HG02623 (cell line): ENCODE data around the gene ANKRD33B.
"Not testable (repeated sequence)": the region's sequence is repeated elsewhere in the genome, so short reads cannot be mapped to it uniquely, and the experiment has no call there.

Experiments used
- ATAC-seq: cut with Tn5 transposase; IDR thresholded peaks from one replicate; pipeline ENCODE4 v1.9.1; 2021; ENCODE audit warnings: moderate library complexity; ENCODE audit not compliant: unreplicated experiment

The ANKRD33B gene

DNA sequence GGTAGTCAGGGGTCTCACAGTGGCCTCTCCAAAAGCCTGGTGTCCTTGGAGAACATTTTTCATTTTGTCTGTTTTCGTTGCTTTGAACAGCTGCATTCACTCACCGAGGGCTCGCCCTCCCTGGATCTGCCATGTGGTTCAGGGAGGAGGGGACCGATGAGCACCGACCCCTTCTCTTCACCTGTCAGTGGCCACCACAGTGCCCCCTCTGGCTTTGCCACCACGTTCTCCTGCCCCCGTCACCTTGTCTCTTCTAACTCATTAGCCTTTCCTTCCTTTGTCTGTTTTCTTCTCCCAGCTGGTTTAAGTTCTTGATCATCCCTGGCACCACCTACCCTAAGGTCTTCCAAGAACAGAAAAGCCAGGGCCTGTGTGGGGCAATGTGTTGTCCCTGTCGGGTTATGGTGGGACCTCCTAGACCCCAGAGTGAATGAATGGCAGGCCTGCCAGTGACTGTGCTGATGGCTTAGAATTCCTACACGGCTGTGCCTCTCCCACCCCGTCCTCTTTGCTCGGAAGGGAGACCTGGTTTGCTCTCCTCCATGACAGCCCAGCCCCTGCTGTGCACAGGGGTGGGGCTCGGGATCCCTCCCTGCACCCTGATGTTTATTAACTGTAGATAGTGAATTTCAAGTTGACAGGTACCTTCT is 90.0 kb downstream of the ANKRD33B start:
- ATAC-seq, result no peak

DNA sequence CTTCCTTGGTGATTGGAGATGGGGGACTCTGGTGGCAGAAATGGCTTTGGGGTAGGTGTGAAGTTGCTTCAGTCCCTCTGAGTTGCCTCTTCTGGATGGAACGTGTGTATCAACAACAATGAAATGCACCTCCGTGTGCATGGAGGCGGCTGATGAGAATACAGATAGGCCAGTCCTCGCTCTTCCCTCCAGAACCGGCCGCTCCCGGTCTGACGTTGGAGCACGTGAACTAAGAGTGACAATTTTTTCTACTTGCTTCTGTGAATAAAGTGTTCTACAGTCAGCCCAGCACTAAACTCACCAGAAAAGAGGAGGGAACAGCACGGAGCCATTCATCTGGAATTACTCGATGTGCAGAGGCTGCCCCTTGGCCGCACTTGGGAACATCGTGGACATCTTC is 90.7 kb downstream of the ANKRD33B start:
- no peak for ATAC-seq

DNA sequence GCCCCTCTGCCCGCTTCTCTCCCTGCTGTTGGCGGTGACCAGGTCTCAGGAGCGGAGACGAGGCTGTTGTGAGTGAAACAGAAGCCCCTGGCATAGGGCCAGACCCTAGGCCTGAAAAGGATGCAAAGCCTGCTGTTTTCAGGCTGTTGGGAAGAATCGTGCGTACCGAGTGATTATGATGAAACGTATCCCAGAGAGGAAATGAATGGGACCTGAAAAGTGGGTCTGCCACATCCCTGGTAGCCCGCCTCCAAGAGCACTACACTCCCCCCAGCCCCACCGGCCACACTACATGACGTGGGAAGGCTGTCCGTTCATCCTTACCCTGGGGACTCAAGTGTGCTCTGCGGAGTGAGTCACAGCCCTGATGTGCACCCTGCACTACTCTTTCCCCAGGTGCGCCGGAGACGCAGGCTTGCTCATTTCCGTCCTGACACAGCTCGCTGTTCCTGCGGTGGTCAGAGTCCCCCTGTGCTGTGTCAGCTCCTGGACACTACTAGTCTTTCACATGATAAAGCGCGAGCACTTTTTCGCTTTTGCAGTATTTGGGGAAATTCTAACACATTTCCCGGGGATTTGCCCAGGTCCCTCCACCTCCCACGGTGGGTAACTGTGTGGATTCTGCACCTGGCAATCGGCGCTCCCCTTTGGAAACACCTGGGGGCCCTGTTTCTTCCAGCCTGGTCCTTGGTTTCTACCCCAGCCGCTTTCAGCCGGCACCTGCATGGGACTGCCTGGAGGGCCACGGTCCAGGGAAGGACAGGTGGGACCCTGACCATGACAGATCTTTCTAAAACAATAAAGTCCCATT is 91.5 kb downstream of the ANKRD33B start:
- ATAC-seq, result no peak

DNA sequence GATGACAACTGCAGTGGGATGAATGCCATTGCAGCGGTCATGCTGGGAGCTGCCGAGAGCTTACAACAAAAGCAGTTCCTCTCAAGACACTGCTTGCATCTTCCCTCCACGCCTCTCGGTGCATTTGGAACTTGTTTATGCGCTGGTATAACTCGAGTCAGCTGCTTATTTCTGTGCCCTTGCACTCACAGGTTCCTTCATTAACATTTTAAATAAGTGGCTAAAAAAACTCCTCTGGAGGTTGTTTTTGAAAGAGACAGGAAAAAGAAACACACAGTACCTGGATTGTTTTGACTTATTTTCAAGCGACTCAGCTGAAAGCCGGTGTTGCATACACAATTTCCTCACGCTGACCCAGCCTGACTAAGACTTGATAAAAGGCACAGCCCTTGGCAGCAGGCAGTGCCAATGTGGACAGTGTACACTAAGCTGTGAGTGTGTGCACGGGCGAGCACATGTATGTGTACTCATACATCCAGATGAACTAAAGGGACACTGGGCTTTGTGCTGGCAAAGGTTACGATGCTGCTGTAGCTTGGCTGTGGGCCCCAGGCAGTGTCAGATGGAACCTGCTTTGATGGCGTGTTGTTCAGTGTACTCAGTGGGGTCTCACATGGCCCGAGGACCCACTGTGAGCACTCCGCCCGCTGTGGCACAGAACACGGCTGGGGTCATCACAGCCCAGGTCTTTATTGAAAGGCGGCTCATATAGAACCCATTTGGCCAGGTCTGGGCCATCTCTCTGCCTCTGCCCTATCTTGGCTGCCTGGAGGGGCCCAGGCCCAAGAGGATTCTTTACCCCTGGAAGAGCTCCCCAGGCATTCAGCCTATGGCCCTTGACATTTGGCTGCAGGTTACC is 92.3 kb downstream of the ANKRD33B start:
- no peak for ATAC-seq

DNA sequence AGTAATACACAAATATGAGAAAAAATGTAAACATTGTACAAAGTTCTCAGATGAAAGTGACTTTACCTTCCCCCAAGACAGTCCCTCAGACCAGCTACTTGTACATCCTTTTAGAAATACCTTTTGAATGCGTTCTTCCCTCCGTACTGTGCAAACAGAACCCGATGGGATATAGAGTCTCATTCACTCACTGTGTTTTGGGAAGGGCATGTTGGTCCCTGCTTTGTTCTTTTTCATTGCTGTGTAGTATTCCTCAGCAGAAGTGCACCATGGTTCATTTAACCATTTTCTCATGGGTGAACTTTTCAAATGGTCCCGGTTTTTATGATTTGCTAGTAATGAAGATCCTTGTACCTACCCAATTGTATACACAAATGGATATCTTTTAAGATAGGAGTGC is 94.4 kb downstream of the ANKRD33B start:
- no peak for ATAC-seq

DNA sequence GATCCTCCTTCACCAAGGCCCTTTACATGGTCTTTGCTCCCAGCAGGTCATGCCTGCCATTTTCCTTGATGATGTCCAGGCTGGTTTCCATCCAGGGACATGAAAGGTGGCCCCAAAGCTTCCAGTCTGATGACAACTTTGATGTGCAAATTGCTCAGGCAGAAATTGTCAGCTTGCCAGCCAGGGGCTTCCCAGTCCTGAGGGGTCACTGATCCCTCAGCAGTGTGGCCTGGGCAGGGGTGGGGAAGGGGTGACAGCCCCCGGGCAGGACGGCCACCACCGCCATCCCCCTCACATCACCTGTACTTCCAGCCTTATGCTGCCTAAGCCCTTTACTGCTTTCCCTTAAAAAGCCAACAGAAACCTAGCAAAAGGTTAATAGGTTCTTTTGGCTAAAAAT is 96.3 kb downstream of the ANKRD33B start:
- ATAC-seq, result no peak

DNA sequence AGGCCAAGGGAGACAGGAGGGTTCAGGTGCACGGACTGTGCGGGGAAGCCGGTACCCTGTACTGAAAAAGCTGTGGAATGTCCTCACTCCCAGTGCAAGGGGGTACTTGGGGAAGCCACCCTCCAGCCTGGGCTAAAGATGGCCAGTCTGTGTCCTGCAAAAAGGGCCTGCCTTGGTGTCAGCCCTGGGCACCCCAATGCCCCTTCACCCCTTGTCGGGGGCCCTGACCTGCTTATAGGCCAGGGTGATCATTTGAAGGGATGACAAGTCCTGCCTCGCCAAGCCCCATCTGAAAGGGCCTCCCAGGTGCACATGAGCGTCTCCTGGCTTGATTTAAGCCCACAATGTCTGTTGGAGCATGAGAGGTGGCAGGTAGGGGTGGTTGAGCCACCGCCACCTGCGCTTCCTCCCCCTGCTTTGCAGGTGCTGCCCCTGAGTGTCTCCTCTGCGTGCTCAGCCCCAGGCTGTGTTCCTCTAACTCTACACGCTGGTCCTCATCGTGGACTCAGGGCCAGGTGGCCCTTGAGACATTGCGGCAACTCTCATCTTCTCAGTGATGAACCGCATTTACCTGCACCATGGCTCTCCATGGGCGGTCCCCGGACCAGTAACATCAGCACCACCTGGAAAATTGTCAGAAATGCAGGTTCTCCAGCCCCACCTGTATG is 97.0 kb downstream of the ANKRD33B start:
- no peak for ATAC-seq

DNA sequence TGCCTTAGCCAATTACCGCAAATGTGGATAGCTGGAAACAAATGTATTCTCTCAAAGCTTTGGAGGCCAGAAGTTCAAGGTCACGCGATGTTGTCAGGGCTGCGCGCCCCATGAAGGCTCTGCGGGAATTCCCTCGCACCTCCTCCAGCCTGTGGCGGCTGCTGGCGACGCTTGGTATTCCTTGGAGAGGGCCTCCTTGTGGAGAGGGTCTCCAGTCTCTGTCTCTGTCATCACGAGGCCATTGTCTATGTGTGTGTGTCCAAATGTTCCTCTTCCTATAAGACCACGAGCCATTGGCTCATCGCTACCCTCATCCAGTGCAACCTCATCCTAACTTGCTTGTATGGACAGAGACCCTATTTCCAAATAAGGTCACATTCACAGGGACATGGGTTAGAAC is 97.5 kb downstream of the ANKRD33B start:
- no peak for ATAC-seq

DNA sequence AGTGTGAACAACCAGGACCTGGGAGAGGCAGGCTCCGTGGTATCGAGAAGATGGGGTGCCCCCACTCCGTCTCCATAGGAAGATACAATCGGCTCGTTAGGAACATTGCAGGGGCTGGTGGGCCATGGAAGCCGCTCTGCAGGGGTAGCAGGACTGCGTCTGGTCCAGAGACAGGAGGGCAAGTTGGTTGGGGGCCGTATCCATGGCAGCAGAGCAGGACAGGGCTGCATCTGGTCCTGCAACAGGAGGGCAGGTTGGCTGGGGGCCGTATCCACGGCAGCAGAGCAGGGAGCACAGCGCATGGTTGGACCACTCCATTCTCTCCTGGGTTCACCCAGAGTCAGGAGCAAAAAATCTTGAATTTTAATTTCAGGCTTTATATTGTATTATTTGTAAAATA is 98.2 kb downstream of the ANKRD33B start:
- ATAC-seq, result no peak

DNA sequence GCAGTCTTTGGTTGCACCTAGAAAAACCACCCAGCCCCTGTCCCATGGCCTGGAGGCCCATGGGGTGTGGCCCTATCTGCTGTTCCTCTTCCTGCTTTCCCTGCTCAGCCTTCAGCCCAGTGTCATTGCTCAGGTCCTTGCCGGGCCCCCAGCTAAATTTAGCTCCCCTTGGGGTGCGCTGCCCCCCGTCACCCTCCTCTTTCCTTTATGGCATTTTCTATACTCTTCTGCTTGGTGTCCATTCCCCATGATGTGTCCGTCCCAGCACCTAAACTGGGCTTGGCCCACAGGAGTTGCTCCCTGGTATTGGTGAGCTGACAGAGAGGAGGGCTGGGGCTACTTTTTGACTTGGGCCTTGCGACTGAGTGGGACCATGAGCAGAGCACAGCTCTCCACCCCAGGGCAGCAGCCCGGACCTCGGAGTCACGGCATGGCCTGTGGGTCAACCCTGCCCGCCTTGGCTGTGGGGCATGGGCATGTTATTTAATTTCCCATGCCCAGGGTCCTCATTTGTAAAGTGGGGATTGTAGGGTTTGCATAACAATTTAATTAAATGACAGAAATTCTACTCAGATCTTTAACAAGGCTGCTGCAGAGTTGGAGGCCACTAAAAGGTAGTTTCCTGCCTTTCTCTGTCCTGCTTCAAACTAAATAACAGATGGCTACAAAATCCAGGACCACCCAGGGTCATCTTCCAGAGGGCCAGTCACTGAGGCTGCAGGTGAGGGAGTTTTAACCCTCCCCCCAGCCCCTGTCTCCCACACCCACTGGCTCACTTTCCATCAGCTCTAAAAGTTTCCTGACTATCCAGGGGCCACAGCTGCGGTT is 99.0 kb downstream of the ANKRD33B start:
- no peak for ATAC-seq

DNA sequence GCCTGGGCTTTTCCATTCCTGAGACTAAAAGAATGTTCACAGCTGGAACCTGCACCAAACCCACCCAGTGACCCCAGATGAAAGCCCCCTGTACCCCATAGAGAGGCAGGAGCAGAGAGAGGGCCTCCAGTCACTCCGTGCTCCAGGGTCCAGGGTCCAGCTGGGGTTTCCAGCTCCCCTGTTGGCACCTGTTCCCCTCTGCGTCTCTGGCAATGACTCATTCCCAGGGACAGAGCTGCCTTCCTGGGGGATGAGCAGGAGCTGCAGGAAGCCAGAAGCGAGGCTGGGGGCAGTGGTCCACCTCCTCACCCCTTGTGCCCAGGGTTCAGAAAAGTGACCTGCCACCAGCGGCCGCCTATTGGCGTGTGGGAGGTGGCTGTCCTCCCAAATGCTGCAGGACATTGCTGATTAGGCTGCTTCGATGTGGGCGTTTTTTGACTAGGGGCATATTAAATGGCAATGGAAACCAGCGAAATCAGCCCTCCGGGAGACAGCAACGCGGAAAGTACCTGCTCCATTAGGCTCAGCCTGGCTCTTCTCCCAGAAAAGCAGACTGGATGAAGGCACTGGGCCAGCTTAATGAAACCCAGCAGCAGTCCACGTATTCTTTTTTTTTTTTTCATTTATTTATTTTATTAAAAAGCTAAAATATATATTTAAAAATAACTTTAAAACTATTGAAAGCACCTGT is 99.8 kb downstream of the ANKRD33B start:
- no peak for ATAC-seq

DNA sequence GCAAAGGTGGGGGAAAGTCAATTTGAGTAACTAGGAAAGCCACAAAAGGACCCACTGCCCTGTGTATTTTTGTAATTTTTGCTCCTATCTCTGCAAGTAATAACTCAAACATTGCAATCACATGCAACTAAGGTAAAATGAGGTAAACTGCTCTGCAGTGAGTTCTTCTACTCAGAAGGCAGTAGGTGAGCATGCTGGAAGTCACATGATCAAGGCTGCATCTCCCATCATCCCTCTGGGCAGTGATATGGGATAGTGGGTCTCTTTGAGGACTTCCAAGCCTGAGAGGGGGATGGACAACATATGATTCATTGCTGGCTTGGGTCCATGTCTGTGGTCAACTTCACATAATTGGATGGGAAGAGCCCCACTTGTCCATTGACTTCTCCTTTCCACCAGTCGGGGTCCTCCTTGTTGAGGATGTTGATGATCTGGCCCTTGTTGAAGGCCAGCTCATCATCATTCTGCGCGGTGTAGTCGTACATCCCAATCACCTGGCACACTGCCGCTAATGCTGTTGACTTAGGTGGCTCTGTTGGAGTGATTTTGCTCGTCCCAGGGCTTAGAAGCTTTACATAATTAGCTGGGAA is 100.4 kb downstream of the ANKRD33B start:
- ATAC-seq, result not testable (repeated sequence)

DNA sequence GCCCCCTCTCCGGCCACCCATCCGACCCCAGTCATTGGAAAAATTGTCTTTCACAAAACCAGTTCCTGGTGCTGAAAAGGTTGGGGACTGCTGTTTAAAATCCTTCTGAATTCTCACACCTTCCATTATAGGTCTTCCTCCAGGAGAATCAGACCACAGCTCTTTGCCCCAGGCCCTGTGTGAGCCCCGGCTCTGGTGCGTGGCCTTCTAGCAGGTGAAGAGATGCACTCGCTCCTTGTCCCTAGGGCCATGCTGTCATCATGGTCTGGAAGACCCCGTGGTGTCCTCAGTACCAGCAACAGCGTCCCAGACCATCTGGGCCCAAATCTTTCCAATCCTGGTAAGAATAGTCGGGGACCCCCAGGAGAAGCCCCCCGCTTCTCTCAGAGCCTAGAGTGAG is 101.9 kb downstream of the ANKRD33B start:
- ATAC-seq, result no peak

DNA sequence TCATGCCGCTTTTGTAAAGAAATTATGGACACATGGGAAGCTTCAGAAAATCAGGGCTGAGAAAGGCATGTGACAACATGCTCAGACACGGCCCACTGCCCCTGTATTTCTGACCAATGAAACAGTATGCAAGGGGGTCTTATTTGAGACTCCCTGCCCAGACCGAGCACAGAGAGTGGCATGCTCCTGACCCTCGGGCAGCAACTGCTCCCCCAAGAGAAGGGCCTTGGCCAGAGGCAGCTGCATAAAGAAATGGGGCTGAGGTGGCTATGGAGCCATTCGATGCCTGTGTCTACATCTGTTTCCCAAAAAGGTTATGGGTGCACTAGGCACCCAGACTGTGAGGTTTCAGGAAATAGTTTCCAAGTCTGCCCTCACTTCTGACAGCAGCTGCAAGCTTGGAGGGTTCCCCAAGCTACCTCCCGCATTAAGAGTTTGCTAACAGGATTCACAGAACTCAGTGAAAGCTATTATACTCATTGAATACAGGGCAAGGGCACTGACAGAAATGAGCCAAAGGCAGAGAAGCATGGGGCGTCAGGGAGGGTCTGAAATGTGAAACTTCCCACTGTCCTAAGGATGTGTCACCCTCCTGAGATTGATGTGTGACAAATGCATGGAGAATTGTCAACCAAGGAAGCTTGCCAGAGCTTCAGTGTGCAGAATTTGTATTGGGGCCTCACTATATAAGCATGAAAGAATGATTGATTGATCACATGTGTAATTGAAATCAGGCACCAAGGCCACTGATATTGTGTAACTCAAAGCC is 102.8 kb downstream of the ANKRD33B start:
- no peak for ATAC-seq

DNA sequence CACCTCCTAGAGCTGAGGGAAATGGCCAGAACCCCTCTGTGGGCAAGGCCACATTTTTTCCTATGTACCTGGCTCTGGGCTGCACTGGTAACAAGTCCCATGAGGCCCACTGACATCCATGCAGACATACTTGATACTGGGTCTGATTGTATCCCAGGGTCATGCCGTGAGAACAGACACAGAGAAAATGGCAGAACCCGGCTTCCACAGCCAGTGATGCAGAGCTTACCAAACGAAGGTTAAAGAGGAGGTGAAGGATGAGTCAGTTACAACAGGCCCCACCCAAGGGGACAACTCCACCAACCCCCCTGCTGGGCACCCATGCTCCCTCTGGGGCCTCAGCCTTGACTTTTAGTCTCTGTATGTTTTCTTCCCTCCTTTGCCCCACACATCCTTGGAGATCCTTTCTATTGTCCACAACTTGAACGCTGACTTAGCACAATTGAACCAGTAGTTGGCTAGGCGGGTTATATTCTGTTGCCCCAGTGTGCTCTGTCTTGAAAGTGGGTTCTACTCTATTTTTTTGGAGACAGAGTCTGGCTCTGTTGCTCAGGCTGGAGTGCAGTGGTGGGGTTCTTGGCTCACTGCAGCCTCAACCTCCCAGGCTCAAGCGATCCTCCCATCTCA is 103.7 kb downstream of the ANKRD33B start:
- no peak for ATAC-seq

DNA sequence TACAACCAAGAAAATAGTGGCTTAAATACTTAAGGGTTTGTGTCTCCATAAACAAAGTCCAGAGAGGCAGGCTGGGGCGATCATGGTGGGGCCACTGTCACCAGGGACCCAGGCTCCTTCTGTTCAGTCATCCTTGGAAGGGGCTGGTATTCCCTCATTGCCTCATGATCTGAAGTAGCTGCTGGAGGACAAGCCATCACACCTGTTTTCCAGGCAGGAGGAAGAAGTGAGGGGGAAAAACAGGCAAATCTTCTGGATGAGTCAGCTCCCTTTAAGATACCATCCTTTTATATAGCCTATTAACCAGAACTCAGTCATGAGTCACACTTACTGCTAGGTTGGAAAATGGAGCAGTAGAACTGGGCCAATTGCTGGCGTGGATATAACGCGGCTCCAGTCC is 104.8 kb downstream of the ANKRD33B start:
- no peak for ATAC-seq

DNA sequence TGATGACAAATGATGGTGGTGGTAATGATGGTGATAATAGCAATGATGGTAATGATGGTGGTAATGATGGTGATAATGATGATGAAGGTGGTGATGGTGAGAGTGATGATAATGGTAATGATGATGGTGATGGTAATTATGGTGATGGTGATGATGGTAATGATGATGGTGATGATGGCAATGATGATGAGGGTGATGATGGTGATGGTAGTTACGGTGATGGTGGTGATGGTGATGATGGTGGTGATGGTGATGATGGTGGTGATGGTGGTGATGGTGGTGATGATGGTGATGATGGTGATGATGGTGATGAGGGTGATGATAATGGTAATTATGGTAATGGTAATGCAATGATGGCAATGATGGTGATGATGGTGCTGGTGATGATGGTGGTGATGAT is 106.1 kb downstream of the ANKRD33B start:
- no peak for ATAC-seq
